Stimulated activated naive CD8-positive, alpha-beta T cell treated with anti-CD3 and anti-CD28 coated beads, Interleukin-15, Interleukin-2, amounts not matched to agents 100 U/mL and 50 U/mL, for 24 hours (primary cell): ENCODE results near the gene FAM72B.
"Not testable (repeated sequence)": the region's sequence is repeated elsewhere in the genome, so short reads cannot be mapped to it uniquely, and the experiment has no call there.

Source experiments
- ATAC-seq: fragments of 150-1000 bp; cut with Tn5 transposase; one replicate; pipeline ENCODE4 v1.10.0; 2021
- DNase-seq: peaks from one replicate; pipeline ENCODE4 v3.0.0; 2021

Gene FAM72B

DNA sequence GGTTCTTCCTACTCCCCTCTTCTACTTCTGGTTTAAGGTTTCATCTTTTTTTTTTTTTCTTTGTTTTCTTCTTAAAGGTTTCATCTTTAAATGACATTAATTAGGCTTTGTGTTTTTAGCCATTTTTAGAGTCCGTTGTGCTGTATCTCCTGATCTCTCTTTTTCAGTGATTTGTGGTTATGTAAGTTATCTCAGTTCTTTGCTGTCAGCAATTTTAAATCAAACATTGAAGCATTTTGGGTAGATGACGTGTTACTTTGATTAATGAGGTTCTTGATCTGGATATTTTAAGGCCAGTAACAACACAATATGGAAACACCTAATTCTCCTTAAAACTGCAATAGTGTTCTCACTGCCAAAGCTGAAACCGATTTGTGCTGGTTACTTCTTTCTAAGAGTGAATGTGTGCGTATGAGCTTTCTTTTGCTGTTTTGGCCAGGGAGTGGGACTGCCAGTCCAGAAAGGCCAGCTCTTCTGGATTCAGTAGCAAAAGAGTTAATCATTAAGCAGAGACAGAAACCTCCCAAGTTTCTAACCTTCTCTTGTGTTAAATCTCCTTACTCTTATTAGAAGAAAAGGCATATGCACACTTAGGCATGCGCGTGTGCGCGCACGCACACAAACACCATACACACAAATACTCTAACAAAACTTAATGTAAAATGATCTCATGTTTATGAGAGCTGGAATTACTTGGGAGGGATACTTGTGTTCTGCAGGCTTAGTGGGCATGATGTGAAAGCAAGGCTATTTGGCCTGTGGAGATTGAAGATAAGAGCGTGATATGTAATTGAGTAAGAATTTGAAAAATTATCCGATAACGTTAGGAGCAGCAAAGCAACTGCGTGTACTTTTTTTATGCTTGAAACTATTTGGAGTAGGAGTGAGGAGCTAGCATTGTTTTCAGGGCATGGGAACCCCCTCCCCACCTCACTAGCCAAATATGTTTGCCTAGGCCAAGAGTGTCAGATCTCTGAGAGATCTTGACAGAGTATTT lies 17.1 kb upstream of the FAM72B start:
- DNase-seq, ATAC-seq: not testable (repeated sequence)

DNA sequence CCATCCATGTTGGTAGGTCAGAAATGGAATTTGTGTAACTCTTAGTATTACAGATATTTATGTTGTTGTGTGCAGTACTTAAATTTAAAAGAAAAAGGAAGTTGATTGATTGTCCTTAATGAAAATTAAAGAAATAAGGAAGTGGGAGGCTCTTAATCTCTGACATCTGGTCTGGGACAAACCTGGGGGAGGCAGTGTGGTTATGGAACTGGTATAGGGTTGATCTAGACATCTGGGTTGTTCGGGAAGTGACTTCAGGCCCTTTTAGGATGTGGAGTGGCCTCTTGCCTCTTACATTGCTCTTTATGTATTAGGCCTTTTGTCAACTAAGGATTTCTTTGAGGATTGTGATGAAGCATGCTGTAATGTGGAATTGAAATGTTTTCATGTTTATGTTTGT lies 16.1 kb upstream of the FAM72B start:
- not testable (repeated sequence) for ATAC-seq

DNA sequence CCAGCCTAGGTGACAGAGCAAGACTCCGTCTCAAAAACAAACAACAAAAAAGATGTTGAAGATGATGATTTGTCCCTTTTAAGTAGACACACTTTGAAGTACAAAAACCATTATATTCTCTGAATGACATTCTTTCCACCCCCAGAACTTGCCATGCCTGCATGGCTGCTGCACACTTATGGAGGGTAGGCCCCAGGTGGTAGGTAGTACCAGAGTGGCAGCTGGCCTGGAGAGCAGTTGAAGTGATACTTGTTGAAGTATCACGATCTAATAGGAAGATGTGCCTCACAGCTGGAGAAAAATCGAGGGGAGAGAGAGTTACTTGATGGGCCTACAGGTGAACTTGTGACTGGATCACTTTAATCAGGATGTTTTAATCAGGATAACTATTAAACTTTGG lies 15.6 kb upstream of the FAM72B start:
- ATAC-seq = not testable (repeated sequence)

More for the DNA sequence above, 16.1 kb upstream of the FAM72B start:
- DNase-seq = not testable (repeated sequence)

DNA sequence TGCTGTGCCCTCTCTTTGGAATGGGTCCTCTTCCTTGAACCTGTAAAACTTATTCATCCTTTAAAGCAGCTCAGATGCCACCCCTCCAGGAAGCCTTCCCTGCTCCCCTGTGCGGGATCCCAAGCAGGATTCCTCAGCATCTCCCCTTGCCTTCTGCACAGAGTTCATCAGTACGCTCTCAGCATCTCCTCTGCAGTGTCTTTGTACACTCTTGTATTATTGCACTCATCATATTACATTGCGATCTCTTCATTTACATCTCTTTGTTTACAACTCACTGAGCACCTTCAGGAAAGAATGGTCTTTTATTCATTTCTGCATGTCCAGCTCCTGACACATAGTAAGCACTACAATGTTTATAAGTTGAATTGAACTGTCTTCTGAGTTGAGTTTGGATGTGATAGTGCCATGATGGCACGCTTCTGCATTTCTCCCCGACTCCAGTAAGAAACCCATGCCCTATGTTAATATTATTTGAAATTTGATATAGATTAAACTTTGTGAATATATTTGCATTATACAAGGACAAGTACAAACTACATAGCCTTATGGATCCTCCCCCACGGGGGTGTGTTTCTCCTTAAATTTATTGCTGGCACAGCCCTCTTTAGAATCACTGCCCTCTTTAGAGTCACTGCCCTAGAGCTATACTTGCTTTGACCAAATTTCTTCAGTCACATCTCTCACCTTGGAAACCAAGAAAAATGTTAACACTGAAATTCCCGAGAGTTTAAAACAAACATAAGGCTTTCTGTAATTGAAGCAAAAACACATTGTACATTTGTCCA lies 13.1 kb upstream of the FAM72B start:
- not testable (repeated sequence) for ATAC-seq, DNase-seq

More for the DNA sequence above, 15.6 kb upstream of the FAM72B start:
- not testable (repeated sequence) for DNase-seq

DNA sequence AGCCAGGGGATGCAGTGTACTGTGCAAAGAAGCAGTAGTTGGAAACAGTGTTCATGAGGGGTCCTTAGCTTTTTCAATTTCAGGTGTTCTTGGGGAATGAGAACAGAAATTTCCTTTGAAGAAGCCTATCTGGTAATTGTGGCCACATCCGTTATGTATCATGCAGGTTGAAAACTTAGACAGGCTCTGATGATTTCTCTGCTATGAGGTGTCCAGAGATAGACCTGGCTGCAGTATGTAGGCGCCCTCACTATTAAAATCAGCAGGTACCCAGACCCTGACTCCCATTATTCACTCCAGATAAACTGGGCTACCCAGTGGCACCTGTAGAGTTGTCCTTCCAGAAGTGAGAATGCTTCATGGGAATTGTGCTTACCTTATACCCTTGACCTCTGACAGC lies 8.4 kb upstream of the FAM72B start:
- ATAC-seq, DNase-seq: not testable (repeated sequence)

DNA sequence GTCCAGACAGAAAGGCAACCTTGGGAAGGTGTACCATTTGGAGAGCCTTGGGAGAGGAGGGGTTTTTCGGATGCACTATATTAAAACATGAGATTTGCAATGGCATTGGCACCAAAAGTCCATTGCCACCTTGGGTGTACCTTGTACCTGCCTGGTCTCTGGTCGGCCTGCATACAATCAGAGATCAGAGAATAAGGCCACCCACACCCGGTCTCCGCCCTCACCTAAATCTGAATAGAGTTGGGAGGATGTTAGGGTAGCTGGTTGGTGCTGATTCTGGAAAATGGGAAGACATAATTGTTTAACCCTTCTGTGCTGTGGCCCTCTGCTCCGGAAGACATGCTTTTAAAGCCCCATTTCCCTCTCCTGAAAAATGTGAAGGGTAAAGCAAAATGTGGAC lies 3.8 kb upstream of the FAM72B start:
- ATAC-seq = not testable (repeated sequence)
- DNase-seq = peak; percentile 3

DNA sequence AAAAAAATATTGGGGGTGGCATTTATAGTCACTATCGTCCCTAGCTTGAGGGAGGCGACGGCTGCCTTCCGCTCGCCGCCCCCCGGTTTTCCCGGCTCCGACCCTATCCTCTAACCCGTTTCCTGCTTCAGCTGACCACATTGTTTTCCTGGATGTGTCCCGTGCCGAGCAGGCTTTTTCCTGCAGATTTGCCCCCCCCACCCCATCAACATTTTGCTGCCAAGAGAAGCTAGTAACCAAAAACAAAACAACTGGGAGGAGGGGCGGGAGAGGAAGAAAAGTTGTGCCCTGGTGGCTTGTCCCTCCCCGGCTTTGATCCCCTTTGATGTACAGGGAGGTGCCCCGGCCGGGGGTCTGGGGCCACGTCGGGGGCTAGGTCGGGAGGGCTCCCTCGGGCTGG lies 2.1 kb upstream of the FAM72B start:
- not testable (repeated sequence) for DNase-seq, ATAC-seq

DNA sequence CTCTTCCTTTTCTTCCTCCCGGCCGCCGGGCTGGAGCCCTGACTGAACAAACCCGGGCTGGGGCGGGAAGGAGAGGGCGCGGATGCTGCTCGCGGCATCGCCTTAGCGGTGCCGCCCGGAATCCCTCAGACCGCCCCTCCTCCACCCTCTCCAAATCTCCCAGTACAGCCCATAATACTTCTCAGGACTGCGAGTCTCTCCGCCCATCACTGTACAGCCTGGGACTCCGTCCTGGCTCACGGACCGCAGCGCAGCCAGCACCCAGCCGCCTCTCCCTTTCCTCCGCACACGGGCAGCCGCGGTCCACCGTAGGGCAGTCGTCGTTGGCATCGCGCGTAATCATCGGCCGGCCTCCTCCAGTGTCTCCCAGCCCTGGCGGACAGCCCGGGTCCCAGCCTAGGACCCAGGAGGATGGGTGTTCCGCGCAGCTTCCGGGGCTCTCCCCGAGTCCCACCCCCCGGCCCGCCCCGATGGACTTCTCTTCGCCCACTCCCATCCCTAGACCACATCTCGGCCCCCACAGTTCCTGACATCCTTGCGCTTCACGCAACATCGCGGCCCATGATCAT lies 1.1 kb upstream of the FAM72B start:
- DNase-seq = not testable (repeated sequence)
- peak; percentile 9 for ATAC-seq

DNA sequence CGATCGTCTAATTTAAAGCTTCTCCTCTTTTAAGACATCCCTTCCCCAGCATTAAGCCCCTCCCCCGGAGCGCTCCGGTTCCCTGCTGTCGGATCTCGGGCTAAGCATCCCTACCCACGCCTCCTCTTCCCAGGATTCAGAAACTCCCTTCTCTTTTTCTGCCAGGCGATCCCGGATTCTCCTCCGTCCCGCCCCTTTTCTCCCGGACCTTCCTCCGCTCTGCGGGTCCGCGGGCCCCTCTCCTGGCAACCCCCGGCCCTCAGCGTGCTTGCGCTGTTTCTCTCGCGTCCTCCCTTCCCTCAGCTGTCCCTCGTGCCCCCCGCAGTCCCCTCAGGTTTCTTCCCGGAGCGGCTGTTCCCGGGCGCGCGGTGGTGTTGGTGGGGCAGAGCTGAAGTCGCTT lies 273 bp downstream of the FAM72B start:
- ATAC-seq, DNase-seq: not testable (repeated sequence)

DNA sequence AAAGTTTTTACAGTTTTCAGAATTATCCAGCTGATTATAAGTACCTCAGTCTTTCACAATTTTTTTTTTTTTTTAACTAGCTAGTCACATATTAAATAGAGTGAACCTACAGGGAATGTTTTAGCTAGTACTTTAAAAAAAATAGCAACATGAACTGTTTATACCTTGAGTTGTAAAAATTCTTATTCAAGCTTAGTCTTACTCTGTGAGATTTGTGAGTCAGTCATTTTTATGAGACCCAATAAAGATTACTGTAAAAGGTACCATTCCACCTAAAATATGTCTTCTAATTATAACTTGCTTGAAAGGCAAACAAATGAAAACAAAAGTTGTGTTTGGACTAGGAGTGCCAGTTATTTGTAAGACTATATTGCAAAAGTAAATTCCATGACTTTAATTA lies 5.9 kb downstream of the FAM72B start:
- not testable (repeated sequence) for ATAC-seq, DNase-seq

DNA sequence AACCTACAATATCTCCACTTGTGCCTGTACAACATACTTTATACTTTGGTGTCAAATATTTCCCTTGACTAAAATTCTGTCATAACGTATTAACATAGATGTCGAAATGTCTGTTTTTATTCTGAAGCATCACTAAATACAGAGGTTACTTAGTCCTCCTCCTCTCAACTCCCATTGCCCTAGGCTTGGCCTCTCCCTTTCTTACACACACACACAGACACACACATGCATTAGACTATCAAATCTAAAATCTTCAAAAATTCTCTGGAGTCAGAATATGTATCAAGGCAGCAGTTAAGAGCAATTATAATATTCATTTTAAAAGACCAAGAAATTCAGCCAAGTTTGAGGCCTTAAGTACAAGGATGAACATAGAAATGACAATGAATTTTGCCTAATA lies 7.5 kb downstream of the FAM72B start:
- not testable (repeated sequence) for DNase-seq, ATAC-seq

DNA sequence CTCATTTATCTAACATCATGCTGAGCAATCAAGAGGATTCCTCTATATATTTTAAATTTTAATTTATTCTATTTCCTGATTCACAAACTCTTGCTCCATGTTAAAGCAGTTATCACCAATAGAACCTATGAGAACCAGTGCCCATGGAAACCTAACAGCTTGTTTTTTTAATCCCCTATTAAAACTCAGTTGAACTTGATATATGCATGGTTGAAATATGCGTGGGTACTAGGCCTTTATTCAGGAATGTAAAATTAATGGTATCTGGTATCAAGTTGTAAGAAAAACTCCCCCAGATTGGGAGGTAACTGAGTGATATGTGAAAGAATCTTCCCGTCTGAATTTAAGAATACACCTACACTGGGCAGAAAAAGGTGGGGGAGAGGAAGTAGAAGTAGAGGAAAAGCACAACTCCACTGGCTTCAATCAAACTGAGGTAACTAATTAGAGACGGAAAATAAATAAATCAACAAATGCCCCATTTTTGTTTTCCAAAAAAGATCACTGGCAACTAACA lies 15.9 kb downstream of the FAM72B start:
- DNase-seq, ATAC-seq: not testable (repeated sequence)

DNA sequence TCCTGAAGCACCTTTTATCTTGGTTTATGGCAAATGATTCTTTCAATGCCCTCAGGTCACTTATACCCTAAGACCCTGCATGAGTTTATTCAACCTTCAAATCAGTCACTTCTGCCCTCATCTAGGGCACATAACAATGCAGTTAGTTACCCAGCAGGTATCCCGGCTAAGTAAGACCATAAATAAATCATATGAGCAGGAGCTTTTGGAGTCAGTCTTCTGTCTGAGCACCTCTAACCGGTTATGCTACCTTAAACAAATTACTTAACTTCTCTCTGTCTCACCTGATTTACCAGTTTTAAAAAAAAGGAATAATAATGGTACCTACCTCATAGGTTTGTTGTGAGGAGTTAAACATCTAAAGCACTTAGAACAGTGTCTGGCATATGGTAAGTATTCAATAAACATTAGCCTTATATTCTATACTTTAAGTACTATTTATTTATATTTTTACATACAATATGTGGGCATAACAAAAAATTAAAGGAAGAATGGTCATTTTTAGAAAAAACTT lies 16.9 kb downstream of the FAM72B start:
- ATAC-seq, DNase-seq: not testable (repeated sequence)

DNA sequence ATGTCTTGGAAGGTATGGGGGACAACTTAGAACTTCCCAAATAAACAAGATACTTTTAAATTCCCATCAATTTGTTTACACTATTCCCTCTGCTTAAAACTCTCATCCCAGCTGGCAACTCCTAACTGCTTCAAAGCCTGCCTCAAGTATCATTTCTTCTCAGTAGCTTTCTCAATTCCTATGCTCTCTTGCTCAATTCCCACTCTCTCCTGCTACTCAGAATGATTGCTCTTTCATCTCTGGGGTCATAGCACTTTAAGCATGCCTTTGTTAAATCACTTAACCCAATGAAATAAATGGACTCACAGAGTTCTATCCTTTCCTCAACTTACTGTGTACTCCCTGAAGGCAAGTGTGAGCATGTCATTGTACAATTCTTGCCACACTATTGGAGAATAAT lies 18.8 kb downstream of the FAM72B start:
- not testable (repeated sequence) for DNase-seq, ATAC-seq

DNA sequence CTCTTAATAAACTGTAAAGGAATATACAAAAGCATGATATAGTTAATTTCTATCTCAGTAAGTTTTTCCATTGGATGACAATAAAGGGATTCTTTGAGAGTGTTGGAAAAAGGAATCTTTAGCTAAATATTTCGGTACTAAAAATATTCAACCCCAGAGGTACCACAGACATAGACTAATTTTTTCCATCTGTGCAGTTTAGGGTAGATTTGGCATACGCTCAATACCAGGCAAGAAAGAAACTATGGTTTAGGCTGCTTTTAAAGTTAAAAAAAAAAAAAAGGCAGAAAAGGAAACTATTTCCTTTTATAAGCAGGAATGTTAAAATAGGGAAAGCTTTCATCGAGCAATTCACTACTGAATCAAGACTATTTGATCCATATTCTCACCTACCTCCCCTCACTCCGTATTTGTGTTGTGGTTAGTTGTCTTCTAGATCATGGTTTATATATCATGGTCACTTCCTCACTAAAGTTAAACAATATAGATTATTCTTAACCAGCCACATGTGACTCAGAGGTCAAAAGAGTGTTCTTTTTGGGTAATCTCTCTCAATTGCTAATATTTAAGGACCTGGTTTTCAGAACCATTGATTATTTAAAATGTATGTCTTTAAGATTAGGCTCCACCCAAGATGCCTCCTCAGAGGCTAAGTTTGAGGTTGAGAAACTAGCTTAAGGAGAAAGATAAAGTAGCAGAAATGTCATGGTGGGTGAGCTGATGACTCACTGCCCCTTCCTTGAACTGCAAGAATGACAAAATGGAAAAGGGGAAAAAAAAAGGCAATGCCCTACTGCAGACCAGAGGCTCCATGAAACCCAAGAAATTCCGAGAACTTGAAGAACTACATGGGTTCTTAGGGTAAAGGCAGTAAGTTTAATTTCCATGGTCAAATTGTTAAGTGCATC lies 20.0 kb downstream of the FAM72B start:
- peak; percentile 86 for ATAC-seq
- DNase-seq = not testable (repeated sequence)

DNA sequence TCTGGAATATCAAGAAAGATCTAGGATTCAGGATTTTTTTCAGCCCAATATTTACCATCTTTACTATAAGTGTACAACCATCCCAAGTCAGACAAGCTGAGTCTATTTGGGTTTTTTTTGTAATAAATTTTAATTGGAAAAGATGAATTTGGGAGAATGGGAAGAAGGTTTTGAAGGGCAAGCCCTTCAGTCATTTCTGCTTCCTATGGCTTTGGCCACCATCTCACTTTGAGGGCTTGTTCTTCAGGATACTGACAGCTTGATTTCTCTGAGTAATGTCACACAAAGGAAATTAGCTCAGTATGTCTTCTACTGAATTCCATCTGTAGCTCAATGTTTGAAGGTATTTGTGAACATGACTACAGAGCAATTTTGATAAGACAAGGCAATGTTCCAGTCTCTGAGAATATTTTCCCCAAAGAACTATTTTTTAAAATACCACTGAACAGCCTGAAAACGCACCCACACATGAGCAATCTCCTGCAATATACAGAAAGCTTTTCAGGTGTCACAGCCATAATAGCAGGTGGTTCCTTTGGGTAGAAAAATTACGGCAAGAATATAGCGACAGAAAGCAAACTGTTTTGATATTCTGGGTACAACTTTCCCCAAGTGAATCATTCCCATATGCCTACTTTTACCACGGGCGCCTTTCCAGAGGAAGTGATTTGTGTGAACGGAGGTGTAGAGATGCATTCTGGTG lies 22.8 kb downstream of the FAM72B start:
- not testable (repeated sequence) for DNase-seq, ATAC-seq

DNA sequence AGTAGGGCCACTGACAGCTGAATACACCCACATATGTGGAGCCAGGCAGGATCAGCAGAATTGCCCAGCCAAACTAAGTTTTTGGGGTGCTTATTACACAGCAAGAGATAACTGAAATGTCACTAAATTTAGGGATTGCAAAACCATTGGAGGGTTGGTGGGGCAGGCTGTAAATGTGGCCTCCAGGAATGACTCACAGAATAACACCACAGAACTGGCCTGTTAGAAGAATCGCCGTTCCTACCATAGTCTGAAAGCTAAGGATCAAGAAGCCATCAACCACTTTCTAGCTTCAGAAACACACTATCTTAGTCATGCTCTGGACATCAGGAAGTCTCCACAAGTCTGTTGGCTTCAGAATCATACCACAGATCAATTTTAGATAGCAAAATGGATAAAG lies 24.0 kb downstream of the FAM72B start:
- not testable (repeated sequence) for DNase-seq, ATAC-seq

DNA sequence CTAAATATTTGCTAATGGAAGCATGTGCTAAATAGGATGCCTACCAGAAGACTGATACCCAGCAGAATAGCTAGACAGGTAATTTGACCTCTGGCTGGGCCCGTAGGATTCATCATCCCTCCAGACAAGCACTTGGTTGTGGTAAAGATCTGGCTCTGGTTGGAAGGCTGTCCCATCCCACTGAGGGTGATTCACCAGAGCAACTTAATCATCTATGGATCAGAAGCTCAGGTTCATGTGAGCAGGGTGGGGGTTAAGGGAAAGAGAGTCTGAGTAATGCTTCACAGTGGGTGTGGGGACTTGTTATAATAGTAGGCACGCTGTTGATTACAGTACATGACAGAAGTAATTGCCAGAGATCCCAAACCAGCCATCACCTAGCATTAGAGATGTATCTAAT lies 26.5 kb downstream of the FAM72B start:
- not testable (repeated sequence) for DNase-seq
- ATAC-seq = peak; percentile 85

DNA sequence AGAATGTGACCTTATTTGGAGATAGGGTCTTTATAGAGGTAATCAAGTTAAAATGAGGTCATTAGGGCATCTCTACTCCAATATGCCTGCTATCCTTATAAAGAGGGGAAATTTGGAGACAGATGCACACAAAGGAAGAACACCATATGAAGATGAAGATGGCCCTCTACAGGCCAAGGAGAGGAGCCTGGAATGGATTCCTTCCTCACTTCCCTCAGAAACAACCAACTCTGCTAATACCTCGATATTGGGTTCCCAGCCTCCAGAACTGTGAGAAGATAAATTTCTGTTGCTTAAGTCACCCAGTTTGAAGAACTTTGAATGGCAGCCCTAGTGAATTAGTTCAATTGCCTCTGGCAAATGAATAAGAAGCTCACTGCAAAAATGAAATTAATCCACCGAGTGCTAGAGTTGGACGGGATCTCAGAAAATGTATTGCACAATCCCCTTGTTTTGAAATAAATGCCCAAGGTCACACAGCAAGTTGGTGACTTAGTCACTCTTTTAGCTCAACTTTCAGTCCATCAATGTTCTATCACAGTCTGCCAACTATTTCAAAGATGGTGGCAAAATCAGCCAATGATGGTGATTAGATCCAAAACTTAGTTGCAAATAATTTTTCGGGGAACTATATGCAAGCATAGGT lies 27.1 kb downstream of the FAM72B start:
- DNase-seq, ATAC-seq: not testable (repeated sequence)
